Fibroblast of lung (primary cell): ENCODE measurements around the gene SNAP25. TPM values are rescaled to one million over a fixed set of nuclear protein-coding genes. Genes with fewer than 3 reads are reported as not detected.

Source experiments
- DNase-seq, 2 donors: peaks; one replicate each; pipeline versions ENCODE4 v3.0.0 to v3.0.0-alpha.2; 2010; ENCODE audit warnings: low read depth in 2 of 2
- H2AFZ ChIP-seq: 2 replicates; pipeline ENCODE4 v1.5.1; 2012; ENCODE audit warnings: low read length, control low read depth, inconsistent platforms
- H3K27ac ChIP-seq: 2 replicates; pipeline ENCODE4 v1.5.1; 2011; ENCODE audit warnings: low read length, control low read depth; ENCODE audit not compliant: insufficient read depth
- H3K27me3 ChIP-seq: 2 replicates; pipeline ENCODE4 v1.5.1; 2011; ENCODE audit warnings: mild to moderate bottlenecking, low read length; ENCODE audit not compliant: control insufficient read depth, insufficient read depth
- H3K36me3 ChIP-seq: 2 replicates; pipeline ENCODE4 v1.5.1; 2011; ENCODE audit warnings: low read length; ENCODE audit not compliant: control insufficient read depth, insufficient read depth
- H3K4me1 ChIP-seq: 2 replicates; pipeline ENCODE4 v1.5.1; 2011; ENCODE audit warnings: low read length; ENCODE audit not compliant: control insufficient read depth, insufficient read depth; ENCODE audit errors: extremely low read depth
- H3K4me2 ChIP-seq: 2 replicates; pipeline ENCODE4 v1.5.1; 2011; ENCODE audit warnings: low read length, control low read depth; ENCODE audit not compliant: insufficient read depth; ENCODE audit errors: extremely low read depth
- H3K4me3 ChIP-seq, 4 experiments: fragments of 200-600 bp in 1 of 4; sonication (generic) in 1 of 4; replicated peaks in 1 of 4; 2 replicates each; pipeline ENCODE4 v1.5.1; 2011 to 2016; ENCODE audit warnings: low read length in 4 of 4, low read depth in 3 of 4, mild to moderate bottlenecking in 3 of 4, control low read depth in 2 of 4, inconsistent platforms in 1 of 4, mixed read lengths in 1 of 4; ENCODE audit not compliant: insufficient read depth in 1 of 4; ENCODE audit errors: control extremely low read depth in 1 of 4
- H3K79me2 ChIP-seq: 2 replicates; pipeline ENCODE4 v1.5.1; 2012; ENCODE audit warnings: mild to moderate bottlenecking, low read length, inconsistent platforms; ENCODE audit not compliant: control insufficient read depth, insufficient read depth
- H3K9ac ChIP-seq: 2 replicates; pipeline ENCODE4 v1.5.1; 2011; ENCODE audit warnings: mild to moderate bottlenecking, low read length, control low read depth; ENCODE audit not compliant: insufficient read depth
- H3K9me3 ChIP-seq: 2 replicates; pipeline ENCODE4 v1.5.1; 2012; ENCODE audit warnings: low read depth, low read length; ENCODE audit not compliant: control insufficient read depth, insufficient read depth
- H4K20me1 ChIP-seq: 2 replicates; pipeline ENCODE4 v1.5.1; 2011; ENCODE audit warnings: low read length; ENCODE audit not compliant: control insufficient read depth, insufficient read depth; ENCODE audit errors: extremely low read depth
- EZH2 ChIP-seq: IDR thresholded peaks from 2 replicates; pipeline ENCODE4 v1.5.1; 2012; ENCODE audit warnings: low read length, control low read depth, mild to moderate bottlenecking; ENCODE audit errors: missing control alignments
- polyA plus RNA-seq, 2 donors: library from polyadenylated mRNA; depleted of rRNA in 1 of 2; stranded (reverse) in 1 of 2; unstranded in 1 of 2; fragments of >200 nt; gene quantifications; 2 replicates each; pipeline ENCODE4 v1.2.1, GENCODE V29; 2011 to 2012; ENCODE audit warnings: missing spikeins in 1 of 2
- total RNA-seq: library from RNA; depleted of rRNA; stranded (reverse); fragments of >200 nt; gene quantifications from 2 replicates; pipeline ENCODE4 v1.2.1, GENCODE V29; 2014
- TF ChIP-seq, protein P1 (sequence below), 2 donors: IDR thresholded peaks in 1 of 2; conservative IDR thresholded peaks in 1 of 2; 1 replicate in 1 of 2; 2 replicates in 1 of 2; pipeline ENCODE4 v1.5.1; 2011 to 2012; ENCODE audit warnings: low read length in 2 of 2, control low read depth in 1 of 2, inconsistent platforms in 1 of 2, low read depth in 1 of 2, mild to moderate bottlenecking in 1 of 2

The SNAP25 gene
- total and polyA plus RNA-seq, 2 donors (not counting 1 experiment from before 2014, with no cell fraction given) = 4.5 to 8.2 TPM

GRCh38 chr20:10323729-10324128 lies 105.1 kb downstream of the SNAP25 start:
- H3K36me3 ChIP-seq = no peaks in the 10 kb centered on the region
- H3K79me2 ChIP-seq = no peaks in the 10 kb centered on the region
- H3K4me3 ChIP-seq = no peak overlapping the region
- H3K9me3 ChIP-seq = no peaks in the 10 kb centered on the region
- H4K20me1 ChIP-seq = no peaks in the 10 kb centered on the region
- H2AFZ ChIP-seq = no peak overlapping the region
- H3K27ac ChIP-seq = no peak overlapping the region
- H3K27me3 ChIP-seq = no peaks in the 10 kb centered on the region
- H3K4me1 ChIP-seq = no peaks in the 10 kb centered on the region
- H3K4me2 ChIP-seq = no peak overlapping the region
- no peak overlapping the region for H3K9ac ChIP-seq
- TF ChIP-seq, protein P1, sequence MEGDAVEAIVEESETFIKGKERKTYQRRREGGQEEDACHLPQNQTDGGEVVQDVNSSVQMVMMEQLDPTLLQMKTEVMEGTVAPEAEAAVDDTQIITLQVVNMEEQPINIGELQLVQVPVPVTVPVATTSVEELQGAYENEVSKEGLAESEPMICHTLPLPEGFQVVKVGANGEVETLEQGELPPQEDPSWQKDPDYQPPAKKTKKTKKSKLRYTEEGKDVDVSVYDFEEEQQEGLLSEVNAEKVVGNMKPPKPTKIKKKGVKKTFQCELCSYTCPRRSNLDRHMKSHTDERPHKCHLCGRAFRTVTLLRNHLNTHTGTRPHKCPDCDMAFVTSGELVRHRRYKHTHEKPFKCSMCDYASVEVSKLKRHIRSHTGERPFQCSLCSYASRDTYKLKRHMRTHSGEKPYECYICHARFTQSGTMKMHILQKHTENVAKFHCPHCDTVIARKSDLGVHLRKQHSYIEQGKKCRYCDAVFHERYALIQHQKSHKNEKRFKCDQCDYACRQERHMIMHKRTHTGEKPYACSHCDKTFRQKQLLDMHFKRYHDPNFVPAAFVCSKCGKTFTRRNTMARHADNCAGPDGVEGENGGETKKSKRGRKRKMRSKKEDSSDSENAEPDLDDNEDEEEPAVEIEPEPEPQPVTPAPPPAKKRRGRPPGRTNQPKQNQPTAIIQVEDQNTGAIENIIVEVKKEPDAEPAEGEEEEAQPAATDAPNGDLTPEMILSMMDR (conservative IDR thresholded peaks at IDR 0.05 in 1 of 2, IDR thresholded peaks at IDR 0.05 in 1 of 2; ENCODE audit: low read depth in 1 of 2, low read length in 2 of 2) = no peak
- no peak for TF ChIP-seq EZH2
- DNase-seq = no peak

- Histone ChIP-seq H3K4me1 (peaks cover 1% of the 10 kb centered on the region), H3K4me2 (no peak overlapping the region), H3K4me3 (no peak overlapping the region), H3K36me3 (no peaks in the 10 kb centered on the region), H3K27ac (no peak overlapping the region), H2AFZ (no peak overlapping the region), H3K9ac (no peak overlapping the region), H3K9me3 (no peaks in the 10 kb centered on the region), H4K20me1 (no peaks in the 10 kb centered on the region), H3K27me3 (no peaks in the 10 kb centered on the region), H3K79me2 (no peaks in the 10 kb centered on the region)
- TF ChIP-seq EZH2 = no peak
- TF ChIP-seq, protein P1 (conservative IDR thresholded peaks at IDR 0.05 in 1 of 2, IDR thresholded peaks at IDR 0.05 in 1 of 2; ENCODE audit: low read depth in 1 of 2, low read length in 2 of 2) = no peak
- DNase-seq = no peak
Measured at GRCh38 chr20:10324198-10324847, 105.7 kb downstream of the SNAP25 start.

DNA sequence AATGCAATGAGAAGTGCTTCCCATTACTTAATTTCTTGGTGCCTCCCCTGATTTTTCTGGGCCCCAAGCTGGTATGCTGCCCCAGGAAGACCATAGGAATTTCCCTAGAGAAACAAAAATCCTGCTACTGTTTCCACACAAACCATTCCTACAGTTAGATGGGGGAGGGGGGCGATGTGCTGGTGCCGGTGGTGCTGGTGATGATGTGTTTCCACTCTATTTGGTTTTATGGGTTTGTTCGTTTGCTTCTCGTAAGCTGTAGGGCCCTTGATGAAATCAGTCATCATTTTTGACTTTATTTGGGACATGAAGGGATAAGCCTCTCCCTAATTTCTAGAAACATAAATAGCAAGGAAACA lies 110.2 kb downstream of the SNAP25 start:
- no peaks in the 10 kb centered on the region for H3K9me3 ChIP-seq
- TF ChIP-seq EZH2 = no peak
- TF ChIP-seq, protein P1 (conservative IDR thresholded peaks at IDR 0.05 in 1 of 2, IDR thresholded peaks at IDR 0.05 in 1 of 2; ENCODE audit: low read depth in 1 of 2, low read length in 2 of 2) = no peak
- peaks cover 2% of the 10 kb centered on the region for H3K4me1 ChIP-seq
- no peaks in the 10 kb centered on the region for H3K27me3 ChIP-seq
- H3K9ac ChIP-seq = no peak overlapping the region
- no peak overlapping the region for H2AFZ ChIP-seq
- no peaks in the 10 kb centered on the region for H3K36me3 ChIP-seq
- H3K27ac ChIP-seq = no peak overlapping the region
- H3K79me2 ChIP-seq = no peaks in the 10 kb centered on the region
- no peaks in the 10 kb centered on the region for H4K20me1 ChIP-seq
- no peak overlapping the region for H3K4me3 ChIP-seq
- no peak overlapping the region for H3K4me2 ChIP-seq
- no peak for DNase-seq
